ENCODE measurements around the gene CHTOP. TPM values are rescaled to one million over a fixed set of nuclear protein-coding genes. Genes with fewer than 3 reads are reported as not detected.

Gene CHTOP
- total and polyA plus RNA-seq, 2 of the 13 experiments (the other 11 are each of a cell fraction or from before 2014, with no cell fraction given), result 38.0 to 51.9 TPM

- TF ChIP-seq ZNF318 (CRISPR knock-in tag; IDR thresholded peaks at IDR 0.05), result peak; percentile 57; the same call in 1 of the 2 replicates
- TF ChIP-seq ZBTB4 (CRISPR knock-in tag; IDR thresholded peaks at IDR 0.05; ENCODE audit: borderline replicate concordance), result no peak
- TF ChIP-seq GPN1 (CRISPR knock-in tag; IDR thresholded peaks at IDR 0.05; ENCODE audit: borderline replicate concordance), result no peak
- TF ChIP-seq ZNF563 (CRISPR knock-in tag; IDR thresholded peaks at IDR 0.05), result 0 out of 2 replicates have a peak, but pooled peaks have one; percentile 68
- TF ChIP-seq BRCA1 (CRISPR knock-in tag; IDR thresholded peaks at IDR 0.05), result no peak
- TF ChIP-seq ZNF609 (CRISPR knock-in tag; IDR thresholded peaks at IDR 0.05; ENCODE audit: borderline replicate concordance), result peak; percentile 80
- no peak for TF ChIP-seq ZNF484 (CRISPR knock-in tag; IDR thresholded peaks at IDR 0.05; ENCODE audit: borderline replicate concordance, low read depth)
Observed at GRCh38 chr1:153608742-153609584, 24.9 kb upstream of the CHTOP start (continued).

Measured in HepG2 (cell line).